SK-N-SH (cell line): ENCODE measurements around the gene FCHO2. TPM values are rescaled to one million over a fixed set of nuclear protein-coding genes. Genes with fewer than 3 reads are reported as not detected.

Source experiments
- CTCF ChIA-PET: fragments of 300-600, 350-600 bp; formaldehyde crosslinking; extraction: SDS; loops from one replicate; lab custom pipeline; 2021; lab: Yijun Ruan, JAX
- POLR2A ChIA-PET: fragments of 350-600 bp; sonication (Branson Sonifier 250); formaldehyde crosslinking; extraction: SDS; loops from one replicate; lab custom pipeline; 2020; ENCODE audit warnings: antibody characterized with exemption, inconsistent platforms; lab: Yijun Ruan, JAX
- DNase-seq: peaks from one replicate; pipeline ENCODE4 v3.0.0; 2012
- H2AFZ ChIP-seq: fragments of 200-600 bp; sonication (generic); 2 replicates; pipeline ENCODE4 v1.8.1; 2016; ENCODE audit warnings: antibody characterized with exemption, mild to moderate bottlenecking, low read depth
- H3F3A ChIP-seq: fragments of 200-600 bp; sonication (generic); replicated peaks from 2 replicates; pipeline ENCODE3; 2016; ENCODE audit warnings: antibody characterized with exemption, mild to moderate bottlenecking; ENCODE audit not compliant: insufficient read depth
- H3K27ac ChIP-seq, 2 experiments: fragments of 200-500 bp in 1 of 2; fragments of 200-600 bp in 1 of 2; sonication (Bioruptor generic) in 1 of 2; sonication (generic), shearing (Covaris generic) in 1 of 2; 2 replicates each; pipeline versions ENCODE4 v1.5.1 to v1.6.1; 2014 to 2016; ENCODE audit warnings: low read depth in 2 of 2, inconsistent platforms in 1 of 2, low read length in 1 of 2, mild to moderate bottlenecking in 1 of 2, mixed read lengths in 1 of 2
- H3K27me3 ChIP-seq: fragments of 200-600 bp; sonication (generic), shearing (Covaris generic); 2 replicates; pipeline ENCODE4 v1.6.1; 2016; ENCODE audit warnings: mixed run types; ENCODE audit not compliant: insufficient read depth
- H3K36me3 ChIP-seq, 2 experiments: fragments of 200-500 bp in 1 of 2; fragments of 200-600 bp in 1 of 2; sonication (Bioruptor generic) in 1 of 2; sonication (generic) in 1 of 2; replicated peaks in 1 of 2; 2 replicates each; pipeline versions ENCODE3 to v1.5.1; 2014 to 2016; ENCODE audit warnings: low read length in 1 of 2, mild to moderate bottlenecking in 1 of 2; ENCODE audit not compliant: insufficient read depth in 2 of 2, control insufficient read depth in 1 of 2
- H3K4me1 ChIP-seq, 2 experiments: fragments of 200-500 bp in 1 of 2; fragments of 200-600 bp in 1 of 2; sonication (Bioruptor generic) in 1 of 2; sonication (generic), shearing (Covaris generic) in 1 of 2; 2 replicates each; pipeline versions ENCODE4 v1.5.1 to v1.6.1; 2014 to 2016; ENCODE audit warnings: low read depth in 1 of 2, low read length in 1 of 2, mixed run types in 1 of 2; ENCODE audit not compliant: insufficient read depth in 2 of 2, control insufficient read depth in 1 of 2
- H3K4me2 ChIP-seq: fragments of 200-600 bp; sonication (generic), shearing (Covaris generic); 2 replicates; pipeline ENCODE4 v1.6.1; 2017; ENCODE audit warnings: mixed run types
- H3K4me3 ChIP-seq, 2 experiments: fragments of 200-500 bp in 1 of 2; fragments of 200-600 bp in 1 of 2; sonication (Bioruptor generic) in 1 of 2; sonication (generic), shearing (Covaris generic) in 1 of 2; 2 replicates each; pipeline versions ENCODE4 v1.5.1 to v1.8.1; 2014 to 2016; ENCODE audit warnings: low read depth in 2 of 2, inconsistent platforms in 1 of 2, low read length in 1 of 2, mild to moderate bottlenecking in 1 of 2, mixed read lengths in 1 of 2, moderate library complexity in 1 of 2
- H3K79me2 ChIP-seq: fragments of 200-600 bp; sonication (generic); 2 replicates; pipeline ENCODE4 v1.8.1; 2017; ENCODE audit warnings: mild to moderate bottlenecking; ENCODE audit not compliant: insufficient read depth
- H3K9ac ChIP-seq: fragments of 200-600 bp; sonication (generic); 2 replicates; pipeline ENCODE4 v1.6.1; 2017; ENCODE audit warnings: mixed run types
- H3K9me2 ChIP-seq: fragments of 200-600 bp; sonication (generic); 2 replicates; pipeline ENCODE4 v1.6.1; 2017; ENCODE audit warnings: mixed run types
- H3K9me3 ChIP-seq: fragments of 200-600 bp; sonication (generic); 2 replicates; pipeline ENCODE4 v1.6.1; 2017; ENCODE audit warnings: mixed run types, mild to moderate bottlenecking, moderate library complexity
- H4K20me1 ChIP-seq: fragments of 200-600 bp; sonication (generic); 2 replicates; pipeline ENCODE4 v1.6.1; 2017; ENCODE audit warnings: mild to moderate bottlenecking, mixed run types; ENCODE audit not compliant: insufficient read depth
- CHD2 ChIP-seq: fragments of 150-350 bp; IDR thresholded peaks from 2 replicates; pipeline ENCODE4 v1.6.1; 2018; ENCODE audit warnings: low read length; ENCODE audit not compliant: partially characterized antibody
- EP300 ChIP-seq, 2 experiments: IDR thresholded peaks; 2 replicates each; pipeline versions ENCODE4 v1.4.0 to v1.6.1; 2012; ENCODE audit warnings: borderline replicate concordance in 1 of 2, low read depth in 1 of 2, low read length in 1 of 2
- EZH2phosphoT487 ChIP-seq: fragments of 200-600 bp; sonication (generic); IDR thresholded peaks from 2 replicates; pipeline ENCODE4 v1.6.1; 2017; ENCODE audit warnings: low read depth, mixed run types, mild to moderate bottlenecking, antibody characterized with exemption, moderate library complexity, borderline replicate concordance
- FOXJ3 ChIP-seq: sonication (generic); formaldehyde crosslinking; IDR thresholded peaks from 2 replicates; pipeline ENCODE4 v1.5.1; 2020; ENCODE audit warnings: mild to moderate bottlenecking, missing genetic modification reagents
- FOXM1 ChIP-seq: IDR thresholded peaks from 2 replicates; pipeline ENCODE4 v1.4.0; 2012; ENCODE audit warnings: low read depth, mild to moderate bottlenecking
- GABPA ChIP-seq: IDR thresholded peaks from 2 replicates; pipeline ENCODE4 v1.4.0; 2012; ENCODE audit warnings: low read depth, mild to moderate bottlenecking
- MAX ChIP-seq: IDR thresholded peaks from 2 replicates; pipeline ENCODE4 v1.4.0; 2012; ENCODE audit warnings: low read depth
- MEF2A ChIP-seq: IDR thresholded peaks from 2 replicates; pipeline ENCODE4 v1.4.0; 2012; ENCODE audit warnings: low read depth, borderline replicate concordance
- NFIC ChIP-seq: IDR thresholded peaks from 2 replicates; pipeline ENCODE4 v1.4.0; 2012; ENCODE audit warnings: borderline replicate concordance
- NRF1 ChIP-seq: IDR thresholded peaks from 2 replicates; pipeline ENCODE4 v1.6.1; 2012; ENCODE audit warnings: low read depth, mild to moderate bottlenecking, low read length
- PBX3 ChIP-seq: IDR thresholded peaks from 2 replicates; pipeline ENCODE4; 2012
- RCOR1 ChIP-seq: fragments of 150-350 bp; IDR thresholded peaks from 2 replicates; pipeline ENCODE4 v1.6.1; 2017; ENCODE audit warnings: antibody characterized with exemption, low read length
- REST ChIP-seq: IDR thresholded peaks from 2 replicates; pipeline ENCODE4 v1.6.1; 2012; ENCODE audit warnings: mild to moderate bottlenecking, low read depth, low read length, moderate library complexity
- RFX5 ChIP-seq: IDR thresholded peaks from 2 replicates; pipeline ENCODE4 v1.6.1; 2012; ENCODE audit warnings: mild to moderate bottlenecking, improper control_type of control experiment, low read length
- RXRA ChIP-seq: IDR thresholded peaks from 2 replicates; pipeline ENCODE4 v1.4.0; 2012; ENCODE audit warnings: low read depth, mild to moderate bottlenecking, borderline replicate concordance
- SIN3A ChIP-seq: IDR thresholded peaks from 2 replicates; pipeline ENCODE4 v1.6.1; 2012; ENCODE audit warnings: low read depth, mild to moderate bottlenecking, low read length, moderate library complexity, borderline replicate concordance
- TAF1 ChIP-seq: IDR thresholded peaks from 2 replicates; pipeline ENCODE4 v1.6.1; 2012; ENCODE audit warnings: low read depth, mild to moderate bottlenecking, low read length, moderate library complexity, borderline replicate concordance
- USF1 ChIP-seq: IDR thresholded peaks from 2 replicates; pipeline ENCODE4 v1.4.0; 2012; ENCODE audit warnings: low read depth, borderline replicate concordance
- USF2 ChIP-seq: fragments of 150-350 bp; IDR thresholded peaks from 2 replicates; pipeline ENCODE4 v1.6.1; 2017; ENCODE audit warnings: antibody characterized with exemption, low read length, low read depth, borderline replicate concordance
- YY1 ChIP-seq: IDR thresholded peaks from 2 replicates; pipeline ENCODE4 v1.4.0; 2012; ENCODE audit warnings: low read depth, mild to moderate bottlenecking
- WGBS: methylation state at CpG from one replicate; pipeline ENCODE4 v1.1.6; 2017; ENCODE audit warnings: low lambda C conversion rate; 5-methylcytosine and 5-hydroxymethylcytosine counted together
- polyA plus RNA-seq, 3 experiments: library from polyadenylated mRNA; depleted of rRNA; stranded (reverse); fragments of >200 nt; gene quantifications; 2 replicates each; pipeline ENCODE4 v1.2.3, GENCODE V29; 2012
- TF ChIP-seq, protein P1 (sequence below): IDR thresholded peaks from 2 replicates; pipeline ENCODE4 v1.4.0; 2012; ENCODE audit warnings: low read depth, borderline replicate concordance

FCHO2 gene
- polyA plus RNA-seq, 1 of the 3 experiments (the other 2 are of a cell fraction), result 5.2 TPM

DNA sequence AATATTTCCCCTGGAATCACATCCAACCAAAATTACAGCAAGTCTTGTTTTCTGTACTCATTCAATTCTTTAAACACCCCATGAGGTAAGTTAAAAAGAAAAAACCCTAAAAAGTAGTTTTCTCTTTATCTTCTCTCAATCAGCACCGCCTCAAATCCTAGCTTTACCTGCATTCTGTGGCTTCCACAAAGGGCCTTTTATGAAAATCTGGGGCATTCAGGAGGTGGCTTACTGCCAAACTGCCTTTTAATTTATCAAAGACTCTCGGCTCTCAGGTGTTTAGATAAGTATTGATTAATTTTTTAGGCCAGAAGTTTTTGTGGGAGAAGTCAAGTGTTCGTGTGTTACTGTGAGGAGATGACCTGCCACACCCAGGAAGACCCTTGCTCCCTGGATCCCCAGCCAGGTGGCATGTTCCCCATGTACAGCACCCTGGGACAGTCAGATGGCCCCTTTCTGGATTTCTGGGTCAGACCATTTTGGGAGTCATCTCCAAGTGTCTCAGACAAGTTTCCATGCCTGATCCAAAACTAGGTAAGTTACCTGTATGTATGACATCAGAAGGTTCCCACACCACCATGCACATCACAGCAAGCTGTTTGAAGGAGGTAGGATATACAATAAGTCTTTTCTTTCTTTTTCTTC lies 158.3 kb downstream of the FCHO2 start (continued):
- no peak for TF ChIP-seq REST
- no peak for TF ChIP-seq FOXJ3 (CRISPR knock-in tag)
- no peak for TF ChIP-seq NRF1
- TF ChIP-seq MAX, result no peak
- no peak for TF ChIP-seq RXRA
- no peak for TF ChIP-seq GABPA
- no peak for TF ChIP-seq FOXM1
- no peak for TF ChIP-seq EZH2phosphoT487
- TF ChIP-seq USF2, result no peak
- no peak for TF ChIP-seq YY1
- TF ChIP-seq RFX5, result no peak
- TF ChIP-seq, all 33 proteins: peak for 0

- H3K4me2 ChIP-seq, result peak overlapping the region; percentile 66
- CTCF ChIA-PET, result no interaction called here
- H3K36me3 ChIP-seq, result peaks cover 0 to 3% of the 10 kb centered on the region in 2 experiments
- H2AFZ ChIP-seq, result no peak overlapping the region
- no peaks in the 10 kb centered on the region for H4K20me1 ChIP-seq
- H3K9me3 ChIP-seq, result 0 out of 2 replicates have a peak, but pooled peaks cover 2% of the 10 kb centered on the region
- 59% methylated on average over 4 of the region's 4 CpGs for WGBS
- no peaks in the 10 kb centered on the region for H3K9me2 ChIP-seq
- POLR2A ChIA-PET, result no interaction called here
- no peak overlapping the region for H3K4me3 ChIP-seq
- no peaks in the 10 kb centered on the region for H3K79me2 ChIP-seq
- peaks cover 9 to 16% of the 10 kb centered on the region in 2 experiments for H3K4me1 ChIP-seq
- H3K27me3 ChIP-seq, result no peaks in the 10 kb centered on the region
- H3F3A ChIP-seq, result peaks cover 13% of the 10 kb centered on the region
- peak overlapping the region; percentile 28 to 47; a peak in 3 of 4 replicates for H3K27ac ChIP-seq
- no peak overlapping the region for H3K9ac ChIP-seq
- no peak for DNase-seq
- TF ChIP-seq SIN3A (no peak), PBX3 (peak; percentile 93), MAX (peak; percentile 43; the same call in 1 of the 2 replicates), EP300 (IDR thresholded peaks at IDR 0.05; ENCODE audit: borderline replicate concordance in 1 of 2, low read depth in 1 of 2, low read length in 1 of 2) (peak in 1 of 2 experiments; percentile 87; a peak in 2 of 4 replicates), RCOR1 (no peak), CHD2 (no peak), TAF1 (no peak), MEF2A (no peak), USF1 (no peak), NFIC (peak; percentile 67)
- TF ChIP-seq, protein P1, sequence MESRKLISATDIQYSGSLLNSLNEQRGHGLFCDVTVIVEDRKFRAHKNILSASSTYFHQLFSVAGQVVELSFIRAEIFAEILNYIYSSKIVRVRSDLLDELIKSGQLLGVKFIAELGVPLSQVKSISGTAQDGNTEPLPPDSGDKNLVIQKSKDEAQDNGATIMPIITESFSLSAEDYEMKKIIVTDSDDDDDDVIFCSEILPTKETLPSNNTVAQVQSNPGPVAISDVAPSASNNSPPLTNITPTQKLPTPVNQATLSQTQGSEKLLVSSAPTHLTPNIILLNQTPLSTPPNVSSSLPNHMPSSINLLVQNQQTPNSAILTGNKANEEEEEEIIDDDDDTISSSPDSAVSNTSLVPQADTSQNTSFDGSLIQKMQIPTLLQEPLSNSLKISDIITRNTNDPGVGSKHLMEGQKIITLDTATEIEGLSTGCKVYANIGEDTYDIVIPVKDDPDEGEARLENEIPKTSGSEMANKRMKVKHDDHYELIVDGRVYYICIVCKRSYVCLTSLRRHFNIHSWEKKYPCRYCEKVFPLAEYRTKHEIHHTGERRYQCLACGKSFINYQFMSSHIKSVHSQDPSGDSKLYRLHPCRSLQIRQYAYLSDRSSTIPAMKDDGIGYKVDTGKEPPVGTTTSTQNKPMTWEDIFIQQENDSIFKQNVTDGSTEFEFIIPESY, result no peak
Observed at GRCh38 chr5:73115399-73116051, 159.7 kb downstream of the FCHO2 start.
